WTC11 (cell line): ENCODE results near the gene CD101. TPM values are rescaled to one million over a fixed set of nuclear protein-coding genes. Genes with fewer than 3 reads are reported as not detected.

ENCODE experiments used
- ATAC-seq: fragments of 200-7000 bp; cut with Tn5 transposase; 2 replicates; pipeline ENCODE4 v1.10.0; 2021; ENCODE audit warnings: mild to moderate bottlenecking, moderate library complexity
- CTCF ChIA-PET: fragments of 300-600 bp; sonication (Branson Sonifier 250); formaldehyde crosslinking; loops from one replicate; lab custom pipeline; 2021; ENCODE audit warnings: antibody characterized with exemption; lab: Charles Lee
- POLR2A ChIA-PET: fragments of 350-600 bp; sonication (Branson Sonifier 250); formaldehyde crosslinking; loops from one replicate; lab custom pipeline; 2021; ENCODE audit warnings: antibody characterized with exemption; lab: Charles Lee
- DNase-seq: peaks from one replicate; pipeline ENCODE4 v3.0.0; 2021; ENCODE audit warnings: low spot score
- H3K27ac Mint-ChIP-seq: 2 replicates; pipeline ENCODE4 v1.8.0; 2021; ENCODE audit warnings: mixed read lengths
- H3K27me3 Mint-ChIP-seq: 2 replicates; pipeline ENCODE4 v1.8.0; 2021; ENCODE audit warnings: low read depth, mild to moderate bottlenecking, moderate library complexity, mixed read lengths
- H3K36me3 Mint-ChIP-seq: 2 replicates; pipeline ENCODE4 v1.8.0; 2021; ENCODE audit warnings: mixed read lengths
- H3K4me1 Mint-ChIP-seq: 2 replicates; pipeline ENCODE4 v1.8.0; 2022; ENCODE audit warnings: mixed read lengths
- H3K4me3 Mint-ChIP-seq: 2 replicates; pipeline ENCODE4 v1.8.0; 2021; ENCODE audit warnings: mild to moderate bottlenecking, moderate library complexity, mixed read lengths
- H3K9me3 Mint-ChIP-seq: 2 replicates; pipeline ENCODE4 v1.8.0; 2021; ENCODE audit warnings: mixed read lengths
- CBFB ChIP-seq: sonication (generic); formaldehyde crosslinking; IDR thresholded peaks from 2 replicates; pipeline ENCODE4 v1.8.1; 2022; ENCODE audit warnings: mild to moderate bottlenecking, low read depth, missing genetic modification reagents
- ELF4 ChIP-seq: sonication (generic); formaldehyde crosslinking; IDR thresholded peaks from 2 replicates; pipeline ENCODE4 v1.8.1; 2022; ENCODE audit warnings: low read depth, mild to moderate bottlenecking, moderate library complexity, missing genetic modification reagents
- EMX1 ChIP-seq: fragments of 250-450 bp; sonication (Bioruptor Pico); IDR thresholded peaks from 2 replicates; pipeline ENCODE4 v1.8.0; 2021; ENCODE audit warnings: mild to moderate bottlenecking
- NFATC4 ChIP-seq: fragments of 250-450 bp; sonication (Bioruptor Pico); IDR thresholded peaks from 2 replicates; pipeline ENCODE4 v1.9.0; 2021; ENCODE audit warnings: mild to moderate bottlenecking
- NR2C2 ChIP-seq: sonication (generic); formaldehyde crosslinking; IDR thresholded peaks from 2 replicates; pipeline ENCODE4 v1.8.0; 2022; ENCODE audit warnings: mild to moderate bottlenecking, missing genetic modification reagents
- TEAD1 ChIP-seq: sonication (generic); formaldehyde crosslinking; IDR thresholded peaks from 2 replicates; pipeline ENCODE4 v1.8.0; 2022; ENCODE audit warnings: mild to moderate bottlenecking, missing genetic modification reagents
- TEAD4 ChIP-seq: sonication (generic); formaldehyde crosslinking; IDR thresholded peaks from 2 replicates; pipeline ENCODE4 v1.8.0; 2022; ENCODE audit warnings: mild to moderate bottlenecking, missing genetic modification reagents
- ZNF121 ChIP-seq: sonication (generic); formaldehyde crosslinking; IDR thresholded peaks from 2 replicates; pipeline ENCODE4 v1.8.0; 2023; ENCODE audit warnings: missing genetic modification reagents
- ZNF396 ChIP-seq: fragments of 250-450 bp; sonication (Bioruptor Pico); IDR thresholded peaks from 2 replicates; pipeline ENCODE4 v1.8.0; 2021; ENCODE audit warnings: mild to moderate bottlenecking, moderate library complexity, borderline replicate concordance
- ZNF416 ChIP-seq: fragments of 250-450 bp; sonication (Bioruptor Pico); IDR thresholded peaks from 2 replicates; pipeline ENCODE4 v1.9.0; 2021; ENCODE audit warnings: mild to moderate bottlenecking, inconsistent platforms
- ZNF671 ChIP-seq: fragments of 250-450 bp; sonication (Bioruptor Pico); IDR thresholded peaks from 2 replicates; pipeline ENCODE4 v1.8.0; 2021; ENCODE audit warnings: mild to moderate bottlenecking
- total RNA-seq: library from RNA; stranded (reverse); gene quantifications from 3 replicates; pipeline ENCODE4 v1.2.3, GENCODE V29; 2021
- TF ChIP-seq, protein P1 (sequence below): sonication (generic); formaldehyde crosslinking; IDR thresholded peaks from 2 replicates; pipeline ENCODE4 v1.8.0; 2023; ENCODE audit warnings: missing genetic modification reagents
- TF ChIP-seq, protein P2 (sequence below): sonication (generic); formaldehyde crosslinking; conservative IDR thresholded peaks from 2 replicates; pipeline ENCODE4 v1.8.1; 2023; ENCODE audit warnings: mild to moderate bottlenecking, low read depth, missing genetic modification reagents, moderate library complexity
- TF ChIP-seq, protein P3 (sequence below): sonication (generic); formaldehyde crosslinking; IDR thresholded peaks from 2 replicates; pipeline ENCODE4 v1.8.0; 2022; ENCODE audit warnings: mild to moderate bottlenecking, missing genetic modification reagents
- TF ChIP-seq, protein P4 (sequence below): fragments of 250-450 bp; sonication (Bioruptor Pico); conservative IDR thresholded peaks from 2 replicates; pipeline ENCODE4 v1.9.0; 2021; ENCODE audit warnings: mild to moderate bottlenecking
- TF ChIP-seq, protein P5 (sequence below): fragments of 250-450 bp; sonication (Bioruptor Pico); IDR thresholded peaks from 2 replicates; pipeline ENCODE4 v1.9.0; 2021; ENCODE audit warnings: mild to moderate bottlenecking
- TF ChIP-seq, protein P6 (sequence below): sonication (generic); formaldehyde crosslinking; IDR thresholded peaks from 2 replicates; pipeline ENCODE4 v1.8.0; 2022; ENCODE audit warnings: mild to moderate bottlenecking, missing genetic modification reagents

The CD101 gene
- total RNA-seq, 1 experiment from 2014 or later = 1.4 TPM

DNA sequence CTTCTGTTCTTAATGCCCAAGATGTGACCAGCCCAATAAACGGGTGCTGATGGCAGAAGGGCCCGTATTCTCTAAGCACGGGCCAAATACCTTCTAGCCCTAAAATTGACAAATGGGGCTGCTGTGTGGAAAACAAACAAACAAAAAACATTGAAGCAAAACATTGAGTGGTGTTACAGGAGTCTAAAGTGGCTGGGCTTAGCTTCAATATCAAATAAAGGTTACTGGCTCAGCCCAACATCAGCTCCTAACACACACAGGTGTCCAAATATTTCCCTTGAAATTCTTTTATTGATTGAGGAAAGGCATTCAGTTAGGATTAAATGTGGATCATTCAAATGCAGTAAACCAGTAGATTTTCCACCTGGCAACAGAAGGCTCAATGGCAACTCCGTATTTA lies 45.2 kb downstream of the CD101 start:
- peaks cover 4% of the 10 kb centered on the region for H3K4me1 Mint-ChIP-seq
- ATAC-seq (no peak), DNase-seq (no peak)
- POLR2A ChIA-PET = no interaction called here
- CTCF ChIA-PET = no interaction called here
- no peaks in the 10 kb centered on the region for H3K27me3 Mint-ChIP-seq
- H3K27ac Mint-ChIP-seq = no peak overlapping the region
- H3K4me3 Mint-ChIP-seq = no peak overlapping the region
- TF ChIP-seq, protein P1, sequence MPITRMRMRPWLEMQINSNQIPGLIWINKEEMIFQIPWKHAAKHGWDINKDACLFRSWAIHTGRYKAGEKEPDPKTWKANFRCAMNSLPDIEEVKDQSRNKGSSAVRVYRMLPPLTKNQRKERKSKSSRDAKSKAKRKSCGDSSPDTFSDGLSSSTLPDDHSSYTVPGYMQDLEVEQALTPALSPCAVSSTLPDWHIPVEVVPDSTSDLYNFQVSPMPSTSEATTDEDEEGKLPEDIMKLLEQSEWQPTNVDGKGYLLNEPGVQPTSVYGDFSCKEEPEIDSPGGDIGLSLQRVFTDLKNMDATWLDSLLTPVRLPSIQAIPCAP (CRISPR knock-in tag) = no peak
- TF ChIP-seq TEAD1 (no peak), ZNF416 (CRISPR knock-in tag) (no peak), CBFB (CRISPR knock-in tag) (no peak), NFATC4 (CRISPR knock-in tag) (no peak), NR2C2 (CRISPR knock-in tag) (no peak), ZNF396 (no peak), ZNF121 (CRISPR knock-in tag) (no peak), ZNF671 (CRISPR knock-in tag) (no peak), EMX1 (CRISPR knock-in tag) (no peak)
- TF ChIP-seq, protein P2, sequence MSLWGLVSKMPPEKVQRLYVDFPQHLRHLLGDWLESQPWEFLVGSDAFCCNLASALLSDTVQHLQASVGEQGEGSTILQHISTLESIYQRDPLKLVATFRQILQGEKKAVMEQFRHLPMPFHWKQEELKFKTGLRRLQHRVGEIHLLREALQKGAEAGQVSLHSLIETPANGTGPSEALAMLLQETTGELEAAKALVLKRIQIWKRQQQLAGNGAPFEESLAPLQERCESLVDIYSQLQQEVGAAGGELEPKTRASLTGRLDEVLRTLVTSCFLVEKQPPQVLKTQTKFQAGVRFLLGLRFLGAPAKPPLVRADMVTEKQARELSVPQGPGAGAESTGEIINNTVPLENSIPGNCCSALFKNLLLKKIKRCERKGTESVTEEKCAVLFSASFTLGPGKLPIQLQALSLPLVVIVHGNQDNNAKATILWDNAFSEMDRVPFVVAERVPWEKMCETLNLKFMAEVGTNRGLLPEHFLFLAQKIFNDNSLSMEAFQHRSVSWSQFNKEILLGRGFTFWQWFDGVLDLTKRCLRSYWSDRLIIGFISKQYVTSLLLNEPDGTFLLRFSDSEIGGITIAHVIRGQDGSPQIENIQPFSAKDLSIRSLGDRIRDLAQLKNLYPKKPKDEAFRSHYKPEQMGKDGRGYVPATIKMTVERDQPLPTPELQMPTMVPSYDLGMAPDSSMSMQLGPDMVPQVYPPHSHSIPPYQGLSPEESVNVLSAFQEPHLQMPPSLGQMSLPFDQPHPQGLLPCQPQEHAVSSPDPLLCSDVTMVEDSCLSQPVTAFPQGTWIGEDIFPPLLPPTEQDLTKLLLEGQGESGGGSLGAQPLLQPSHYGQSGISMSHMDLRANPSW (CRISPR knock-in tag) = no peak
- TF ChIP-seq, protein P3, sequence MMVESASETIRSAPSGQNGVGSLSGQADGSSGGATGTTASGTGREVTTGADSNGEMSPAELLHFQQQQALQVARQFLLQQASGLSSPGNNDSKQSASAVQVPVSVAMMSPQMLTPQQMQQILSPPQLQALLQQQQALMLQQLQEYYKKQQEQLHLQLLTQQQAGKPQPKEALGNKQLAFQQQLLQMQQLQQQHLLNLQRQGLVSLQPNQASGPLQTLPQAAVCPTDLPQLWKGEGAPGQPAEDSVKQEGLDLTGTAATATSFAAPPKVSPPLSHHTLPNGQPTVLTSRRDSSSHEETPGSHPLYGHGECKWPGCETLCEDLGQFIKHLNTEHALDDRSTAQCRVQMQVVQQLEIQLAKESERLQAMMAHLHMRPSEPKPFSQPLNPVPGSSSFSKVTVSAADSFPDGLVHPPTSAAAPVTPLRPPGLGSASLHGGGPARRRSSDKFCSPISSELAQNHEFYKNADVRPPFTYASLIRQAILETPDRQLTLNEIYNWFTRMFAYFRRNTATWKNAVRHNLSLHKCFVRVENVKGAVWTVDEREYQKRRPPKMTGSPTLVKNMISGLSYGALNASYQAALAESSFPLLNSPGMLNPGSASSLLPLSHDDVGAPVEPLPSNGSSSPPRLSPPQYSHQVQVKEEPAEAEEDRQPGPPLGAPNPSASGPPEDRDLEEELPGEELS (CRISPR knock-in tag) = no peak
- TF ChIP-seq, protein P4, sequence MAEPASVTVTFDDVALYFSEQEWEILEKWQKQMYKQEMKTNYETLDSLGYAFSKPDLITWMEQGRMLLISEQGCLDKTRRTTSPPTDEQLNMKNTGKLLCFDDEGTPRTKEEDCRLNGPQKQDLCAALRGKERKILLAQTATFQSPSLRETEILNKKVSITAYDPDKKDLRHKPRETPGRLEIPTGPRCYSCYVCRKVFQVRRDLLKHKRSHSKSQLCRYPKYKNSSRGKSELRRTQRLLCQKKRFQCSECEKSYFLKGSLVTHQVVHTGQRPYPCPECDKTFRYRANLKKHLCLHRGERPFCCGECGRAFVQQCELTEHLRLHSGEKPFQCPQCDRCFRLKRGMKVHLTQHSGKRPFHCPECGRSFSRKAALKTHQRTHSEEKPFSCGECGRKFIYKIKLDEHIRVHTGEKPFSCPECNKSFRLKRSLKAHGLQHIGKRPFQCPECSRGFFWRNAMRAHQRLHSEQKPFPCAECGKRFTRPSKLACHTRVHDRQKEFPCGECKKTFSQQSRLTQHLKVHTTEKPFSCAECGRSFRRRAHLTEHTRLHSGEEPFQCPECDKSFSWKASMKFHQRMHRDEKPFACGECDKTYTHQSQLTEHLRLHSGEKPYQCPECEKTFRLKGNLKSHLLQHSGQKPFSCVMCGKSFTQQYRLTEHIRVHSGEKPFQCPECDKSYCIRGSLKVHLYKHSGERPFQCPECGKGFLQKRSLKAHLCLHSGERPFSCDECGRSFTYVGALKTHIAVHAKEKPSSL = no peak
- TF ChIP-seq, protein P5, sequence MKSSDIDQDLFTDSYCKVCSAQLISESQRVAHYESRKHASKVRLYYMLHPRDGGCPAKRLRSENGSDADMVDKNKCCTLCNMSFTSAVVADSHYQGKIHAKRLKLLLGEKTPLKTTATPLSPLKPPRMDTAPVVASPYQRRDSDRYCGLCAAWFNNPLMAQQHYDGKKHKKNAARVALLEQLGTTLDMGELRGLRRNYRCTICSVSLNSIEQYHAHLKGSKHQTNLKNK = no peak
- TF ChIP-seq, protein P6, sequence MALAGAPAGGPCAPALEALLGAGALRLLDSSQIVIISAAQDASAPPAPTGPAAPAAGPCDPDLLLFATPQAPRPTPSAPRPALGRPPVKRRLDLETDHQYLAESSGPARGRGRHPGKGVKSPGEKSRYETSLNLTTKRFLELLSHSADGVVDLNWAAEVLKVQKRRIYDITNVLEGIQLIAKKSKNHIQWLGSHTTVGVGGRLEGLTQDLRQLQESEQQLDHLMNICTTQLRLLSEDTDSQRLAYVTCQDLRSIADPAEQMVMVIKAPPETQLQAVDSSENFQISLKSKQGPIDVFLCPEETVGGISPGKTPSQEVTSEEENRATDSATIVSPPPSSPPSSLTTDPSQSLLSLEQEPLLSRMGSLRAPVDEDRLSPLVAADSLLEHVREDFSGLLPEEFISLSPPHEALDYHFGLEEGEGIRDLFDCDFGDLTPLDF (CRISPR knock-in tag) = no peak
- TF ChIP-seq, all 79 proteins: peak for 0
- Mint-ChIP-seq H3K36me3 (no peaks in the 10 kb centered on the region), H3K9me3 (no peaks in the 10 kb centered on the region)

DNA sequence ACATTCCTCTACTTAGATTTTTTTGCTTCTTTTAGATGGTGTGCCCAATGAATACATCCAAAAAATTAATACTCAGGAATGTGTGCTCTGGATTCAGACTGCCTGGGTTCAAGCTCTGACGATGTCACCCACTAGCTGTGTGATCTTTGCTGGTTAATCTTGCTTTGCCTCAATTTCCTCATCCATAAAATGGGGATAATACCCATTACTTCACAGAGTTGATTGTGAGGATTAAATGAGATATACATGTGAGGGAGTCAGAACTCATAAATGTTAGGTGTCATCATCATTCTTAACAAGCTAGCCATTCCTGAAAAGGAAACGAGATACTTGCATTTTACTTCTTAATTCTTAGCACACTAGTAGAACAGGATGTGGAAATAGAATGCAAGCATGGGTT lies 45.7 kb downstream of the CD101 start:
- H3K4me3 Mint-ChIP-seq = no peak overlapping the region
- peaks cover 4% of the 10 kb centered on the region for H3K4me1 Mint-ChIP-seq

More for the DNA sequence above, 45.7 kb downstream of the CD101 start:
- no peak overlapping the region for H3K27ac Mint-ChIP-seq
- CTCF ChIA-PET = no interaction called here
- TF ChIP-seq TEAD4 = no peak
- TF ChIP-seq ELF4 (CRISPR knock-in tag) = no peak
- no peaks in the 10 kb centered on the region for H3K27me3 Mint-ChIP-seq
- POLR2A ChIA-PET = no interaction called here
- ATAC-seq = no peak
- H3K9me3 Mint-ChIP-seq = no peaks in the 10 kb centered on the region
- H3K36me3 Mint-ChIP-seq = no peaks in the 10 kb centered on the region
- no peak for DNase-seq
